Breast epithelium (tissue), 3 donors: ENCODE results near the gene CACNB3.

Experiments used
- CTCF ChIP-seq, 3 donors: fragments of 450-650 bp; IDR thresholded peaks; one replicate each; pipeline ENCODE4 v1.5.1; 2016 to 2017; ENCODE audit warnings: antibody characterized with exemption in 3 of 3, mild to moderate bottlenecking in 3 of 3, moderate library complexity in 3 of 3
- POLR2A ChIP-seq: fragments of 450-650 bp; IDR thresholded peaks from one replicate; pipeline ENCODE4 v1.6.1; 2016; ENCODE audit warnings: antibody characterized with exemption, mild to moderate bottlenecking, moderate library complexity
- POLR2AphosphoS5 ChIP-seq, 3 donors: sonication (generic); formaldehyde crosslinking; IDR thresholded peaks; one replicate each; pipeline ENCODE4 v1.6.1; 2017; ENCODE audit warnings: antibody characterized with exemption in 3 of 3

GRCh38 chr12:48793696-48794095, 24.6 kb upstream of the CACNB3 start:
- no peak for TF ChIP-seq POLR2AphosphoS5 (IDR thresholded peaks at IDR 0.05)
- no peak for TF ChIP-seq POLR2A
- no peak for TF ChIP-seq CTCF (IDR thresholded peaks at IDR 0.05)
